Keratinocyte (primary cell): ENCODE results near the gene PPP6R1.

Experiments
- EZH2 ChIP-seq: IDR thresholded peaks from one replicate; pipeline ENCODE4 v1.6.1; 2012; ENCODE audit warnings: inconsistent platforms, mild to moderate bottlenecking, low read length, moderate library complexity
- TF ChIP-seq, protein P1 (sequence below), 3 experiments: IDR thresholded peaks in 1 of 3; conservative IDR thresholded peaks in 1 of 3; optimal IDR thresholded peaks in 1 of 3; 2 replicates in 2 of 3; 3 replicates in 1 of 3; pipeline versions ENCODE3 to v1.5.1; 2011; ENCODE audit warnings: low read length in 3 of 3, mild to moderate bottlenecking in 3 of 3, moderate library complexity in 2 of 3, control low read depth in 1 of 3, inconsistent platforms in 1 of 3; ENCODE audit not compliant: insufficient read depth in 2 of 3; ENCODE audit errors: extremely low read depth in 1 of 3

DNA sequence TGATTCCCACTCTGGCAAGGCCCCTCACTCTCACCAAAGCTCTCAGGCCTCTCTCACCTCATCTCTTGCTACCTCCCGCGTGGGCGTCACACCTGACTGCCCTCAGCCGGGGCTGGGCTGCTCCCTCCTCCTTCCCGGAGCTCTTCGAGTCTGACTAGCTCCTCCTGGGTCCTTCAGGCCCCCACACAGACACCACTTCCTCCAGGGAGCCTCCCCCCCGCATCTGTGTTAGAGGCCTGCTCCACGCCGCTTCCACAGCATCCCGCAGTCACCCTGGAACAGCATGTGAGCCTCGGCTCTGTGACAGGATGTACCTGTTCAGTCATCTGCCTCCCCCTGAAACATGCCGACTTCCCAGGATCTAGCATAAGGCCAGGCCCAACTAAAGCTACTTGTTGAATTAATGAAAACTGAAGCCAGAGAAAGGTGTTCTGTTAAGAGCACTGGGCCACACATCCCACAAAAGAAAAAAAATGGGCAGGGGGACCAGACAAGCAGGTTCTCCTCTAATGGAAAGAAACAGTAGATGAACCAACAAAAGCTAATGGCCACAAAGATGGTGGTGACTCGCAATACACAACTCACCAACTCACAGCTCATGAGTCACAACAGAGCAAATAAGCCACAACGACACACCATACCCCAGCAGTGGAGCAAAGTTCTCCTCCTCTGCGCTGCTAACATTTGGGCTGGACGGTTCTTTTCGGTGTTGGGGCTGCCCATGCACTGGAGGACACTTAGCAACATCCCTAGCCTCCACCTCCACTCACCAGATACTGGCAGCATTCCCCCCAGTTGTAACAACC lies 3.0 kb downstream of the PPP6R1 start:
- TF ChIP-seq EZH2 = no peak
- TF ChIP-seq, protein P1, sequence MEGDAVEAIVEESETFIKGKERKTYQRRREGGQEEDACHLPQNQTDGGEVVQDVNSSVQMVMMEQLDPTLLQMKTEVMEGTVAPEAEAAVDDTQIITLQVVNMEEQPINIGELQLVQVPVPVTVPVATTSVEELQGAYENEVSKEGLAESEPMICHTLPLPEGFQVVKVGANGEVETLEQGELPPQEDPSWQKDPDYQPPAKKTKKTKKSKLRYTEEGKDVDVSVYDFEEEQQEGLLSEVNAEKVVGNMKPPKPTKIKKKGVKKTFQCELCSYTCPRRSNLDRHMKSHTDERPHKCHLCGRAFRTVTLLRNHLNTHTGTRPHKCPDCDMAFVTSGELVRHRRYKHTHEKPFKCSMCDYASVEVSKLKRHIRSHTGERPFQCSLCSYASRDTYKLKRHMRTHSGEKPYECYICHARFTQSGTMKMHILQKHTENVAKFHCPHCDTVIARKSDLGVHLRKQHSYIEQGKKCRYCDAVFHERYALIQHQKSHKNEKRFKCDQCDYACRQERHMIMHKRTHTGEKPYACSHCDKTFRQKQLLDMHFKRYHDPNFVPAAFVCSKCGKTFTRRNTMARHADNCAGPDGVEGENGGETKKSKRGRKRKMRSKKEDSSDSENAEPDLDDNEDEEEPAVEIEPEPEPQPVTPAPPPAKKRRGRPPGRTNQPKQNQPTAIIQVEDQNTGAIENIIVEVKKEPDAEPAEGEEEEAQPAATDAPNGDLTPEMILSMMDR (optimal IDR thresholded peaks at IDR 0.05 in 1 of 3, IDR thresholded peaks at IDR 0.05 in 1 of 3, conservative IDR thresholded peaks at IDR 0.05 in 1 of 3; ENCODE audit: extremely low read depth in 1 of 3, insufficient read depth in 2 of 3, low read length in 3 of 3) = no peak
